Measurements from ENCODE around the gene THADA. TPM values are rescaled to one million over a fixed set of nuclear protein-coding genes. Genes with fewer than 3 reads are reported as not detected.

Gene THADA
- total and polyA plus RNA-seq, 2 donors (not counting 1 experiment from before 2014, with no cell fraction given) = 9.2 to 36.2 TPM

DNA sequence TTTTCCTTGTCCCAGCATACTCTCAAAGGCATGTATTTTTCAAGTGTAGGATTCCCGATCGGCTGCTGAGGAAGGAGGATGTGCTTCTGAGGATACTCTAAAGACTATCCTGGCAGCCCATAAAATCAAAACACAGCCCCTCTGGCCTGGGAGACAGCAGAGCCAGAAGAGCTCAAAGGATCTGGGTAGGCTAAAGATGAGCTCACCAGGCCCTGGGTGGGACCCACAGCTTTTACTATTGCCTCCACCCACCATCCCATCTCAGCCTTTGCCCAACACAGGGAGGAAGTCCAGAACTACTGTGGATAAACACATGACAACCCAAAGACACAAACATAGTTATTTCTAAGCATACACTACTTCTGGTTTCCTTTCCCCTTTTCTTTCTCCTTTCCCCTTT, 290.3 kb downstream of the THADA start:
- TF ChIP-seq, protein P1, sequence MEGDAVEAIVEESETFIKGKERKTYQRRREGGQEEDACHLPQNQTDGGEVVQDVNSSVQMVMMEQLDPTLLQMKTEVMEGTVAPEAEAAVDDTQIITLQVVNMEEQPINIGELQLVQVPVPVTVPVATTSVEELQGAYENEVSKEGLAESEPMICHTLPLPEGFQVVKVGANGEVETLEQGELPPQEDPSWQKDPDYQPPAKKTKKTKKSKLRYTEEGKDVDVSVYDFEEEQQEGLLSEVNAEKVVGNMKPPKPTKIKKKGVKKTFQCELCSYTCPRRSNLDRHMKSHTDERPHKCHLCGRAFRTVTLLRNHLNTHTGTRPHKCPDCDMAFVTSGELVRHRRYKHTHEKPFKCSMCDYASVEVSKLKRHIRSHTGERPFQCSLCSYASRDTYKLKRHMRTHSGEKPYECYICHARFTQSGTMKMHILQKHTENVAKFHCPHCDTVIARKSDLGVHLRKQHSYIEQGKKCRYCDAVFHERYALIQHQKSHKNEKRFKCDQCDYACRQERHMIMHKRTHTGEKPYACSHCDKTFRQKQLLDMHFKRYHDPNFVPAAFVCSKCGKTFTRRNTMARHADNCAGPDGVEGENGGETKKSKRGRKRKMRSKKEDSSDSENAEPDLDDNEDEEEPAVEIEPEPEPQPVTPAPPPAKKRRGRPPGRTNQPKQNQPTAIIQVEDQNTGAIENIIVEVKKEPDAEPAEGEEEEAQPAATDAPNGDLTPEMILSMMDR (conservative IDR thresholded peaks at IDR 0.05 in 1 of 2, IDR thresholded peaks at IDR 0.05 in 1 of 2; ENCODE audit: low read depth in 1 of 2, low read length in 2 of 2) = no peak
- no peak for TF ChIP-seq EZH2 (IDR thresholded peaks at IDR 0.05; ENCODE audit: low read length, missing control alignments)
- Histone ChIP-seq H3K4me3 (replicated peaks in 1 of 4; ENCODE audit: control extremely low read depth in 1 of 4, insufficient read depth in 1 of 4, low read depth in 3 of 4, low read length in 4 of 4) (no peak overlapping the region), H3K79me2 (ENCODE audit: control insufficient read depth, insufficient read depth, low read length) (no peaks in the 10 kb centered on the region), H3K9me3 (ENCODE audit: control insufficient read depth, insufficient read depth, low read depth, low read length) (no peaks in the 10 kb centered on the region), H3K27ac (ENCODE audit: insufficient read depth, low read length) (no peak overlapping the region), H3K36me3 (ENCODE audit: control insufficient read depth, insufficient read depth, low read length) (no peaks in the 10 kb centered on the region), H3K4me1 (ENCODE audit: control insufficient read depth, extremely low read depth, insufficient read depth, low read length) (no peaks in the 10 kb centered on the region), H3K9ac (ENCODE audit: insufficient read depth, low read length) (no peak overlapping the region), H2AFZ (ENCODE audit: low read length) (no peak overlapping the region), H3K4me2 (ENCODE audit: extremely low read depth, insufficient read depth, low read length) (no peak overlapping the region), H3K27me3 (ENCODE audit: control insufficient read depth, insufficient read depth, low read length) (no peaks in the 10 kb centered on the region), H4K20me1 (ENCODE audit: control insufficient read depth, extremely low read depth, insufficient read depth, low read length) (no peaks in the 10 kb centered on the region)
- peak in 1 of 2 donors; percentile 64 for DNase-seq (ENCODE audit: low read depth in 2 of 2)

DNA sequence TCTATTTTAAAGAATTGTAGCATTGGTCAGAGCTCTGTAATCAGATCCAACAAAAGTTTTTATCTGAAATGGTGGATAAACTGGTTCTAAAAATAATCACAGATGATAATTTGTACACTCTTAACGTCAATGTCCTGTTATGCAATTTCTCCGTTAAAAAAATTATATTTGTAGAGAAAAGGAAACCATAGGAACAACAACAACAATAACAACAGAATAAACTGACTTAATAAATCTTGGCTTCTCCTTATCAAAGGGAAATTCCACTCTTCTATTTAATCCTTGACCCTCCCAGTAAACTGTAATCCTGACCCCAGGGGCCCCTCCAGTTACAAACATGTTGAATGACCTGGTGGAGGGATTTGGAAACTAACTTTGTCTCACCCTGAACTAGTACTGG, 290.8 kb downstream of the THADA start:
- TF ChIP-seq, protein P1 (conservative IDR thresholded peaks at IDR 0.05 in 1 of 2, IDR thresholded peaks at IDR 0.05 in 1 of 2; ENCODE audit: low read depth in 1 of 2, low read length in 2 of 2) = no peak
- TF ChIP-seq EZH2 (IDR thresholded peaks at IDR 0.05; ENCODE audit: low read length, missing control alignments) = no peak
- no peaks in the 10 kb centered on the region for H3K27me3 ChIP-seq (ENCODE audit: control insufficient read depth, insufficient read depth, low read length)
- H3K36me3 ChIP-seq (ENCODE audit: control insufficient read depth, insufficient read depth, low read length) = no peaks in the 10 kb centered on the region
- H3K9me3 ChIP-seq (ENCODE audit: control insufficient read depth, insufficient read depth, low read depth, low read length) = no peaks in the 10 kb centered on the region
- H3K4me3 ChIP-seq (replicated peaks in 1 of 4; ENCODE audit: control extremely low read depth in 1 of 4, insufficient read depth in 1 of 4, low read depth in 3 of 4, low read length in 4 of 4) = no peak overlapping the region
- no peaks in the 10 kb centered on the region for H4K20me1 ChIP-seq (ENCODE audit: control insufficient read depth, extremely low read depth, insufficient read depth, low read length)
- no peaks in the 10 kb centered on the region for H3K4me1 ChIP-seq (ENCODE audit: control insufficient read depth, extremely low read depth, insufficient read depth, low read length)
- no peak overlapping the region for H2AFZ ChIP-seq (ENCODE audit: low read length)
- H3K79me2 ChIP-seq (ENCODE audit: control insufficient read depth, insufficient read depth, low read length) = no peaks in the 10 kb centered on the region
- no peak overlapping the region for H3K9ac ChIP-seq (ENCODE audit: insufficient read depth, low read length)
- no peak overlapping the region for H3K27ac ChIP-seq (ENCODE audit: insufficient read depth, low read length)
- H3K4me2 ChIP-seq (ENCODE audit: extremely low read depth, insufficient read depth, low read length) = no peak overlapping the region
- DNase-seq (ENCODE audit: low read depth in 2 of 2) = peak in 1 of 2 donors; percentile 78

DNA sequence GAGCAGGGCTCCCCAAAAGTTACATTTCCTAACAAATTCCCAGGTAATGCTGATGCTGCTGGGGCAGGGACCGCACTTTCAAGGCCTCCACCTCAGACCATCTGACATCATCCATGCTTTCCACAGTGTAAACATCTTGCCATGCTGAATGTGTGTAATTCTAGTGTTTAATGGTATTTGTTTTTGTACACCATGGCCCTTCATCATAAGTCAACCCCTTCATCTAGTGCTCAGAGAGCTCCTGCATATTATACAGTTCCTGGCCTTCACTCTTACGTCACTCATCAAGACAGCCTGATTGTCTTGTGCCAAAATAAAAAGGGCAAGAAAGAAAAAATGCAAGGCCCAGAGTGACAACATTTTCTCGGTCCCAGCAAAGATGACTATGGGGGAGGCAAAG, 291.9 kb downstream of the THADA start:
- Histone ChIP-seq H3K4me2 (ENCODE audit: extremely low read depth, insufficient read depth, low read length) (no peak overlapping the region), H3K79me2 (ENCODE audit: control insufficient read depth, insufficient read depth, low read length) (no peaks in the 10 kb centered on the region), H2AFZ (ENCODE audit: low read length) (no peak overlapping the region), H3K4me3 (replicated peaks in 1 of 4; ENCODE audit: control extremely low read depth in 1 of 4, insufficient read depth in 1 of 4, low read depth in 3 of 4, low read length in 4 of 4) (no peak overlapping the region), H3K36me3 (ENCODE audit: control insufficient read depth, insufficient read depth, low read length) (no peaks in the 10 kb centered on the region), H3K9ac (ENCODE audit: insufficient read depth, low read length) (no peak overlapping the region), H3K27ac (ENCODE audit: insufficient read depth, low read length) (no peak overlapping the region), H3K27me3 (ENCODE audit: control insufficient read depth, insufficient read depth, low read length) (no peaks in the 10 kb centered on the region), H4K20me1 (ENCODE audit: control insufficient read depth, extremely low read depth, insufficient read depth, low read length) (no peaks in the 10 kb centered on the region), H3K9me3 (ENCODE audit: control insufficient read depth, insufficient read depth, low read depth, low read length) (no peaks in the 10 kb centered on the region), H3K4me1 (ENCODE audit: control insufficient read depth, extremely low read depth, insufficient read depth, low read length) (no peaks in the 10 kb centered on the region)
- no peak for DNase-seq (ENCODE audit: low read depth in 2 of 2)
- TF ChIP-seq, protein P1 (conservative IDR thresholded peaks at IDR 0.05 in 1 of 2, IDR thresholded peaks at IDR 0.05 in 1 of 2; ENCODE audit: low read depth in 1 of 2, low read length in 2 of 2) = no peak
- no peak for TF ChIP-seq EZH2 (IDR thresholded peaks at IDR 0.05; ENCODE audit: low read length, missing control alignments)
